Measurements from ENCODE around the gene BSPRY. TPM values are rescaled to one million over a fixed set of nuclear protein-coding genes. Genes with fewer than 3 reads are reported as not detected.

BSPRY gene
- total and polyA plus RNA-seq, 2 of the 13 experiments (the other 11 are each of a cell fraction or from before 2014, with no cell fraction given) = 0.09 to 0.26 TPM

- TF ChIP-seq TFE3 (CRISPR knock-in tag; IDR thresholded peaks at IDR 0.05) (no peak), EHMT2 (IDR thresholded peaks at IDR 0.05; ENCODE audit: borderline replicate concordance, low read depth, low read length) (no peak), ATM (IDR thresholded peaks at IDR 0.05; ENCODE audit: borderline replicate concordance) (no peak), ZNF580 (CRISPR knock-in tag; IDR thresholded peaks at IDR 0.05; ENCODE audit: borderline replicate concordance, low read depth) (no peak), ZNF7 (CRISPR knock-in tag; IDR thresholded peaks at IDR 0.05) (no peak), REPIN1 (CRISPR knock-in tag; IDR thresholded peaks at IDR 0.05; ENCODE audit: borderline replicate concordance, low read depth) (no peak), ARNTL (CRISPR knock-in tag; IDR thresholded peaks at IDR 0.05) (peak; percentile 32; the same call in 1 of the 2 replicates), SRY (CRISPR knock-in tag; IDR thresholded peaks at IDR 0.05) (no peak), ONECUT2 (CRISPR knock-in tag; IDR thresholded peaks at IDR 0.05) (no peak), EP300 (IDR thresholded peaks at IDR 0.05; ENCODE audit: low read depth in 2 of 2, low read length in 2 of 2) (no peak), EP300 (CRISPR knock-in tag; IDR thresholded peaks at IDR 0.05; ENCODE audit: borderline replicate concordance) (no peak), AHDC1 (CRISPR knock-in tag; IDR thresholded peaks at IDR 0.05; ENCODE audit: borderline replicate concordance) (no peak)
Observed at GRCh38 chr9:113375057-113376023, 26.0 kb downstream of the BSPRY start (continued).
